ENCODE data around the gene HDAC9. TPM values are rescaled to one million over a fixed set of nuclear protein-coding genes. Genes with fewer than 3 reads are reported as not detected.
A peak's percentile ranks its signal among the peaks of the same experiment; 100 is the strongest.

The HDAC9 gene
- total RNA-seq, 2 donors from 2014 or later = 1.5 to 4.0 TPM

- TF ChIP-seq CTCF (conservative IDR thresholded peaks at IDR 0.05) = no peak
- Histone ChIP-seq H3K9me3 (ENCODE audit: control insufficient read depth, low read length) (no peaks in the 10 kb centered on the region), H3K9ac (ENCODE audit: extremely low read depth, low read length, poor library complexity, severe bottlenecking) (no peak overlapping the region), H3K27ac (ENCODE audit: low read depth, low read length) (no peak overlapping the region), H3K4me3 (ENCODE audit: low read length) (no peak overlapping the region), H3K4me1 (ENCODE audit: control insufficient read depth, insufficient read depth, low read length) (no peaks in the 10 kb centered on the region), H3K36me3 (ENCODE audit: control insufficient read depth, insufficient read depth, low read length) (no peaks in the 10 kb centered on the region), H3K27me3 (ENCODE audit: control insufficient read depth, insufficient read depth, low read length, poor library complexity, severe bottlenecking) (no peaks in the 10 kb centered on the region)
- 95 to 100% methylated on average over 5 to 6 of the region's 6 CpGs for whole genome bisulfite sequencing, 2 experiments (ENCODE audit: insufficient coverage in 1 of 2, insufficient read length in 1 of 2)
- Mint-ChIP-seq H3K4me1 (peaks cover 3% of the 10 kb centered on the region), H3K27ac (no peak overlapping the region), H3K27me3 (ENCODE audit: insufficient read depth) (no peaks in the 10 kb centered on the region), H3K9me3 (no peaks in the 10 kb centered on the region), H3K36me3 (ENCODE audit: low read depth) (no peaks in the 10 kb centered on the region), H3K4me3 (no peak overlapping the region)
- no peak for DNase-seq
Observed at GRCh38 chr7:18828260-18828993, 332.9 kb downstream of the HDAC9 start.

- H3K27me3 ChIP-seq (ENCODE audit: control insufficient read depth, insufficient read depth, low read length, poor library complexity, severe bottlenecking) = no peaks in the 10 kb centered on the region
- H3K4me1 ChIP-seq (ENCODE audit: control insufficient read depth, insufficient read depth, low read length) = no peaks in the 10 kb centered on the region
- H3K4me3 Mint-ChIP-seq = no peak overlapping the region
- TF ChIP-seq CTCF (conservative IDR thresholded peaks at IDR 0.05) = no peak
- no peak for DNase-seq
- H3K9me3 Mint-ChIP-seq = no peaks in the 10 kb centered on the region
- H3K27ac ChIP-seq (ENCODE audit: low read depth, low read length) = peak overlapping the region; percentile 13
- H3K4me1 Mint-ChIP-seq = peaks cover 3% of the 10 kb centered on the region
- no peaks in the 10 kb centered on the region for H3K36me3 Mint-ChIP-seq (ENCODE audit: low read depth)
- H3K9me3 ChIP-seq (ENCODE audit: control insufficient read depth, low read length) = no peaks in the 10 kb centered on the region
- H3K4me3 ChIP-seq (ENCODE audit: low read length) = no peak overlapping the region
- no peak overlapping the region for H3K9ac ChIP-seq (ENCODE audit: extremely low read depth, low read length, poor library complexity, severe bottlenecking)
- WGBS, 2 experiments (ENCODE audit: insufficient coverage in 1 of 2, insufficient read length in 1 of 2) = 90 to 92% methylated on average over 9 to 11 of the region's 11 CpGs
- H3K27ac Mint-ChIP-seq = no peak overlapping the region
- no peaks in the 10 kb centered on the region for H3K27me3 Mint-ChIP-seq (ENCODE audit: insufficient read depth)
- H3K36me3 ChIP-seq (ENCODE audit: control insufficient read depth, insufficient read depth, low read length) = no peaks in the 10 kb centered on the region
Observed at GRCh38 chr7:18828994-18829857, 333.7 kb downstream of the HDAC9 start.

- no peaks in the 10 kb centered on the region for H3K9me3 ChIP-seq (ENCODE audit: control insufficient read depth, low read length)
Observed at GRCh38 chr7:18829858-18830285, 334.3 kb downstream of the HDAC9 start.

More at GRCh38 chr7:18829858-18830285, 334.3 kb downstream of the HDAC9 start:
- 87 to 90% methylated on average over 2 to 3 of the region's 3 CpGs for WGBS, 2 experiments (ENCODE audit: insufficient coverage in 1 of 2, insufficient read length in 1 of 2)
- Histone ChIP-seq H3K27me3 (ENCODE audit: control insufficient read depth, insufficient read depth, low read length, poor library complexity, severe bottlenecking) (no peaks in the 10 kb centered on the region), H3K36me3 (ENCODE audit: control insufficient read depth, insufficient read depth, low read length) (no peaks in the 10 kb centered on the region), H3K27ac (ENCODE audit: low read depth, low read length) (no peak overlapping the region), H3K4me1 (ENCODE audit: control insufficient read depth, insufficient read depth, low read length) (no peaks in the 10 kb centered on the region), H3K4me3 (ENCODE audit: low read length) (no peak overlapping the region), H3K9ac (ENCODE audit: extremely low read depth, low read length, poor library complexity, severe bottlenecking) (no peak overlapping the region)
- Mint-ChIP-seq H3K27me3 (ENCODE audit: insufficient read depth) (no peaks in the 10 kb centered on the region), H3K27ac (no peak overlapping the region), H3K4me3 (no peak overlapping the region), H3K9me3 (no peaks in the 10 kb centered on the region), H3K4me1 (peaks cover 3% of the 10 kb centered on the region), H3K36me3 (ENCODE audit: low read depth) (no peaks in the 10 kb centered on the region)
- no peak for TF ChIP-seq CTCF (conservative IDR thresholded peaks at IDR 0.05)
- no peak for DNase-seq
